Ovary (tissue), 9 donors: ENCODE data around the gene SLC47A2. TPM values are rescaled to one million over a fixed set of nuclear protein-coding genes. Genes with fewer than 3 reads are reported as not detected.
A peak's percentile ranks its signal among the peaks of the same experiment; 100 is the strongest.

ENCODE experiments used
- DNase-seq, 5 donors: peaks; one replicate each; pipeline ENCODE4 v3.0.0-alpha.2; 2019 to 2020
- H3K27ac ChIP-seq, 2 donors: fragments of 200-600 bp; one replicate each; pipeline versions ENCODE4 v1.5.1 to v1.8.0; 2019 to 2022
- H3K27me3 ChIP-seq: fragments of 200-600 bp; one replicate; pipeline ENCODE4 v1.8.0; 2022
- H3K36me3 ChIP-seq: fragments of 200-600 bp; sonication (generic); one replicate; pipeline ENCODE4 v1.5.1; 2019
- H3K4me1 ChIP-seq: one replicate; pipeline ENCODE4 v1.8.1; 2013; ENCODE audit warnings: mild to moderate bottlenecking, moderate library complexity; ENCODE audit not compliant: insufficient read depth
- H3K4me3 ChIP-seq: fragments of 200-600 bp; sonication (generic); one replicate; pipeline ENCODE4 v1.5.1; 2017
- H3K9me3 ChIP-seq, 2 donors: fragments of 200-600 bp in 1 of 2; sonication (generic) in 1 of 2; one replicate each; pipeline versions ENCODE4 v1.5.1 to v1.8.1; 2013 to 2019; ENCODE audit warnings: mild to moderate bottlenecking in 1 of 2, moderate library complexity in 1 of 2
- CTCF ChIP-seq, 3 donors: fragments of 450-650 bp in 2 of 3; fragments of 200-600 bp in 1 of 3; IDR thresholded peaks; one replicate each; pipeline versions ENCODE4 v1.5.1 to v1.8.0; 2016 to 2022; ENCODE audit warnings: antibody characterized with exemption in 3 of 3, mild to moderate bottlenecking in 1 of 3
- EP300 ChIP-seq: sonication (generic); formaldehyde crosslinking; IDR thresholded peaks from one replicate; pipeline ENCODE4 v1.6.1; 2017; ENCODE audit warnings: antibody characterized with exemption
- POLR2A ChIP-seq: fragments of 450-650 bp; IDR thresholded peaks from one replicate; pipeline ENCODE4 v1.6.1; 2017; ENCODE audit warnings: antibody characterized with exemption, mild to moderate bottlenecking, moderate library complexity
- WGBS, 3 donors: extraction: QIAGEN DNeasy Blood & Tissue Kit in 1 of 3; methylation state at CpG; one replicate each; pipeline versions ENCODE4 v1.1.5 to v1.1.7; 2013 to 2017; 5-methylcytosine and 5-hydroxymethylcytosine counted together
- intact Hi-C, 4 donors: fragments of 100-400 bp; cut with DNase I; formaldehyde crosslinking; loops; one replicate each; pipeline versions ENCODE4 v1.11.0 to v1.15.1; 2022 to 2023
- polyA plus RNA-seq, 2 donors: library from polyadenylated mRNA; stranded (reverse); fragments of 200-250 nt in 1 of 2; fragments of 350-450 nt in 1 of 2; fragmentation: Illumina TruSeq in 1 of 2; extraction: RNeasy Lipid Tissue Mini Kit (QIAGEN cat#74804) in 1 of 2; gene quantifications; one replicate each; pipeline ENCODE4 v1.2.3, GENCODE V29; 2013 to 2014
- total RNA-seq, 7 donors: library from RNA; depleted of rRNA in 2 of 7; stranded (reverse); fragments of >200 nt in 2 of 7; fragmentation: NEBNext Ultra II Directional in 3 of 7; extraction: Animal tissue kit (Norgen Biotek cat#: 25700) in 3 of 7; gene quantifications; one replicate each; pipeline versions ENCODE4 v1.1.0 to v1.2.4, GENCODE V29; 2016 to 2023
- donor health status: DM: no; HTN: no; CAD: no; lungs with moderate emphysema.
- donor health status: DM: no; HTN: no; CAD: no.
- donor health status: Bipolar disorder and iron deficiency.
- donor health status: DM: yes; HTN: yes; CAD: no.
- donor health status: DM: no; HTN: no; CAD: no.
- donor health status: DM: yes; HTN: yes; CAD: no.

Gene SLC47A2
- total and polyA plus RNA-seq, 9 donors: 0.87 to 29.4 (median 1.00) TPM; not detected in 6

- Histone ChIP-seq H3K4me3 (no peak overlapping the region), H3K27me3 (no peaks in the 10 kb centered on the region), H3K9me3 (no peaks in the 10 kb centered on the region), H3K4me1 (peaks cover 5% of the 10 kb centered on the region), H3K27ac (no peak overlapping the region), H3K36me3 (no peaks in the 10 kb centered on the region)
- TF ChIP-seq POLR2A (no peak), EP300 (no peak), CTCF (IDR thresholded peaks at IDR 0.05) (no peak)
- no peak for DNase-seq
- intact Hi-C loops: loop anchor here in 1 of 4 donors (10.0 kb wide), 1 partner anchor 97 kb away; the partner anchor contains the start of gene ALDH3A2
- 78 to 85% (median 85%) methylated on average over 14 of the region's 14 CpGs for WGBS, 3 donors
Measured at GRCh38 chr17:19741832-19742457, 25.6 kb upstream of the SLC47A2 start.

- no peaks in the 10 kb centered on the region for H3K9me3 ChIP-seq
- WGBS, 3 donors: 85 to 88% (median 86%) methylated on average over 7 of the region's 7 CpGs
Measured at GRCh38 chr17:19740933-19741332, 24.5 kb upstream of the SLC47A2 start.

GRCh38 chr17:19739241-19740201, 23.1 kb upstream of the SLC47A2 start:
- Histone ChIP-seq H3K4me3 (no peak overlapping the region), H3K36me3 (no peaks in the 10 kb centered on the region), H3K27ac (no peak overlapping the region), H3K4me1 (peaks cover 9% of the 10 kb centered on the region), H3K27me3 (no peaks in the 10 kb centered on the region), H3K9me3 (no peaks in the 10 kb centered on the region)
- TF ChIP-seq CTCF (IDR thresholded peaks at IDR 0.05) (no peak), POLR2A (no peak), EP300 (no peak)
- intact Hi-C loops: loop anchor here in 1 of 4 donors (10.0 kb wide), 1 partner anchor 95 kb away; the partner anchor contains the start of gene ALDH3A2
- WGBS, 3 donors: 87 to 89% (median 87%) methylated on average over 26 of the region's 26 CpGs
- peak in 1 of 5 donors; percentile 26 for DNase-seq

More at GRCh38 chr17:19740933-19741332, 24.5 kb upstream of the SLC47A2 start:
- Histone ChIP-seq H3K4me1 (peaks cover 11% of the 10 kb centered on the region), H3K27me3 (no peaks in the 10 kb centered on the region), H3K27ac (no peak overlapping the region), H3K36me3 (no peaks in the 10 kb centered on the region), H3K4me3 (no peak overlapping the region)
- intact Hi-C loops: loop anchor here in 1 of 4 donors (10.0 kb wide), 1 partner anchor 96 kb away; the partner anchor contains the start of gene ALDH3A2
- DNase-seq: no peak
- no peak for TF ChIP-seq POLR2A
- no peak for TF ChIP-seq CTCF (IDR thresholded peaks at IDR 0.05)
- TF ChIP-seq EP300: no peak

- no peak for DNase-seq
- no peak overlapping the region for H3K4me3 ChIP-seq
- TF ChIP-seq CTCF (IDR thresholded peaks at IDR 0.05) (no peak), EP300 (no peak), POLR2A (no peak)
- intact Hi-C loops: no loop called here
- H3K9me3 ChIP-seq: no peaks in the 10 kb centered on the region
- H3K27me3 ChIP-seq: no peaks in the 10 kb centered on the region
- H3K27ac ChIP-seq: no peak overlapping the region
- WGBS, 3 donors: 93 to 94% (median 94%) methylated on average over 9 of the region's 9 CpGs
- peaks cover 9% of the 10 kb centered on the region for H3K4me1 ChIP-seq
- H3K36me3 ChIP-seq: no peaks in the 10 kb centered on the region
Measured at GRCh38 chr17:19738757-19739156, 22.4 kb upstream of the SLC47A2 start.
